DND-41 (cell line): ENCODE results near the gene DHCR7.

Experiments
- ATAC-seq: fragments of 200-7000 bp; cut with Tn5 transposase; 3 replicates; pipeline ENCODE4 v1.9.1; 2021; ENCODE audit warnings: low read depth; ENCODE audit not compliant: insufficient read depth
- DNase-seq: peaks from one replicate; pipeline ENCODE4 v3.0.0-alpha.2; 2020
- H2AFZ ChIP-seq: 2 replicates; pipeline ENCODE4 v1.6.0; 2012; ENCODE audit warnings: low read depth, low read length
- H3K27ac ChIP-seq: 2 replicates; pipeline ENCODE4 v1.5.1; 2012; ENCODE audit warnings: low read length, inconsistent platforms
- H3K27me3 ChIP-seq: fragments of 200-600 bp; sonication (generic); 2 replicates; pipeline ENCODE4 v1.6.0; 2012; ENCODE audit warnings: low read length, mild to moderate bottlenecking, inconsistent platforms; ENCODE audit not compliant: insufficient read depth, poor library complexity
- H3K36me3 ChIP-seq: 2 replicates; pipeline ENCODE4 v1.5.1; 2012; ENCODE audit warnings: low read length, inconsistent platforms; ENCODE audit not compliant: insufficient read depth
- H3K4me1 ChIP-seq: 2 replicates; pipeline ENCODE4 v1.5.1; 2012; ENCODE audit warnings: mild to moderate bottlenecking, low read length; ENCODE audit not compliant: insufficient read depth
- H3K4me2 ChIP-seq: 2 replicates; pipeline ENCODE4 v1.6.0; 2012; ENCODE audit warnings: mild to moderate bottlenecking, moderate library complexity, low read length, inconsistent platforms; ENCODE audit not compliant: insufficient read depth
- H3K4me3 ChIP-seq, 2 experiments: fragments of 200-600 bp in 1 of 2; shearing (Covaris generic) in 1 of 2; 2 replicates each; pipeline ENCODE4 v1.5.1; 2012 to 2016; ENCODE audit warnings: inconsistent platforms in 2 of 2, low read length in 2 of 2, mild to moderate bottlenecking in 2 of 2, low read depth in 1 of 2, moderate library complexity in 1 of 2
- H3K79me2 ChIP-seq: 2 replicates; pipeline ENCODE4 v1.6.0; 2012; ENCODE audit warnings: low read length, inconsistent platforms; ENCODE audit not compliant: insufficient read depth
- H3K9ac ChIP-seq: 2 replicates; pipeline ENCODE4 v1.6.0; 2012; ENCODE audit warnings: low read depth, mild to moderate bottlenecking, inconsistent platforms, low read length, moderate library complexity
- H3K9me3 ChIP-seq: 2 replicates; pipeline ENCODE4 v1.5.1; 2012; ENCODE audit warnings: low read length, moderate library complexity, mild to moderate bottlenecking, inconsistent platforms; ENCODE audit not compliant: insufficient read depth, severe bottlenecking
- H4K20me1 ChIP-seq: 2 replicates; pipeline ENCODE4 v1.6.0; 2012; ENCODE audit warnings: low read length; ENCODE audit not compliant: insufficient read depth
- EZH2 ChIP-seq: IDR thresholded peaks from 3 replicates; pipeline ENCODE4 v1.6.1; 2012; ENCODE audit warnings: borderline replicate concordance, low read depth, mild to moderate bottlenecking, moderate library complexity, low read length, inconsistent platforms; ENCODE audit not compliant: severe bottlenecking
- TF ChIP-seq, protein P1 (sequence below): IDR thresholded peaks from 2 replicates; pipeline ENCODE4 v1.5.1; 2012; ENCODE audit warnings: borderline replicate concordance, low read length, moderate library complexity, mild to moderate bottlenecking; ENCODE audit not compliant: poor library complexity, severe bottlenecking; ENCODE audit errors: extremely low read depth

DHCR7 gene

DNA sequence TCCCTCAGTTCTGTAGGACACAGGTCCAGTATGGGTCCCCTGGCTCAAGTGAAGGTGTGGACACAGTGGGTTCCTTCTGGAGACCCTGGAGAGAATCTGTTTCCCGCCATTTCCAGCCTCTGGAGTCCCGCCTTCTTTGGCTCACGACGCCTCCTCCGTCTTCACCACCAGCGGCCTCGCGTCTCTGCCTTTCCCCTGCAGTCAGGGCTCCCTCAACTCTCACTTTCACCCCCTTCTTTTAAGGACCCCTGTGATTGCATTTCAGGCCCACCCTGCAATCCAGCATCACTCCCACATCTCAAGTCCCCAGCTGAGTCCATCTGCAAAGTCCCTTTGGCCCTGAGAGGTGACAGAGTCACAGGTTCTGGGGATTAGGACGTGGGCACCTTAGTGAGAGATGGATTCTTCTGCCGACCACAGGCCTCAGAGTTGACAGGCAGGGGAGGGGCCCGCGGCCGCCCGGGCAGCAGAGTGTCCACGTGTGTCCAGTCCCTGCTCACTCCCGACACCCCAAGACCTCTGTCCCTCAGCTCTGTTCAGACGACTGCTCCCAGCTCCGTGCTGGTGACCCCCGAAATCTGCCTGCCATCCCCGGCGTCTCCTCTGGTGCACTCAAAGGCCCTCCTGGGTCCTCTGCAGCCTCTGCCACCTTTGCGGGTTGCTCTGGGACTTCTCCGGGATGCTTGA is 42.0 kb upstream of the DHCR7 start:
- Histone ChIP-seq H3K9me3 (no peaks in the 10 kb centered on the region), H3K27ac (no peak overlapping the region), H3K9ac (no peak overlapping the region), H3K4me2 (no peak overlapping the region), H3K4me1 (no peaks in the 10 kb centered on the region), H3K36me3 (peaks cover 58% of the 10 kb centered on the region), H3K79me2 (no peaks in the 10 kb centered on the region), H3K27me3 (no peaks in the 10 kb centered on the region), H3K4me3 (no peak overlapping the region), H2AFZ (no peak overlapping the region), H4K20me1 (no peaks in the 10 kb centered on the region)
- no peak for TF ChIP-seq EZH2
- TF ChIP-seq, protein P1, sequence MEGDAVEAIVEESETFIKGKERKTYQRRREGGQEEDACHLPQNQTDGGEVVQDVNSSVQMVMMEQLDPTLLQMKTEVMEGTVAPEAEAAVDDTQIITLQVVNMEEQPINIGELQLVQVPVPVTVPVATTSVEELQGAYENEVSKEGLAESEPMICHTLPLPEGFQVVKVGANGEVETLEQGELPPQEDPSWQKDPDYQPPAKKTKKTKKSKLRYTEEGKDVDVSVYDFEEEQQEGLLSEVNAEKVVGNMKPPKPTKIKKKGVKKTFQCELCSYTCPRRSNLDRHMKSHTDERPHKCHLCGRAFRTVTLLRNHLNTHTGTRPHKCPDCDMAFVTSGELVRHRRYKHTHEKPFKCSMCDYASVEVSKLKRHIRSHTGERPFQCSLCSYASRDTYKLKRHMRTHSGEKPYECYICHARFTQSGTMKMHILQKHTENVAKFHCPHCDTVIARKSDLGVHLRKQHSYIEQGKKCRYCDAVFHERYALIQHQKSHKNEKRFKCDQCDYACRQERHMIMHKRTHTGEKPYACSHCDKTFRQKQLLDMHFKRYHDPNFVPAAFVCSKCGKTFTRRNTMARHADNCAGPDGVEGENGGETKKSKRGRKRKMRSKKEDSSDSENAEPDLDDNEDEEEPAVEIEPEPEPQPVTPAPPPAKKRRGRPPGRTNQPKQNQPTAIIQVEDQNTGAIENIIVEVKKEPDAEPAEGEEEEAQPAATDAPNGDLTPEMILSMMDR = no peak
- DNase-seq (no peak), ATAC-seq (no peak)

DNA sequence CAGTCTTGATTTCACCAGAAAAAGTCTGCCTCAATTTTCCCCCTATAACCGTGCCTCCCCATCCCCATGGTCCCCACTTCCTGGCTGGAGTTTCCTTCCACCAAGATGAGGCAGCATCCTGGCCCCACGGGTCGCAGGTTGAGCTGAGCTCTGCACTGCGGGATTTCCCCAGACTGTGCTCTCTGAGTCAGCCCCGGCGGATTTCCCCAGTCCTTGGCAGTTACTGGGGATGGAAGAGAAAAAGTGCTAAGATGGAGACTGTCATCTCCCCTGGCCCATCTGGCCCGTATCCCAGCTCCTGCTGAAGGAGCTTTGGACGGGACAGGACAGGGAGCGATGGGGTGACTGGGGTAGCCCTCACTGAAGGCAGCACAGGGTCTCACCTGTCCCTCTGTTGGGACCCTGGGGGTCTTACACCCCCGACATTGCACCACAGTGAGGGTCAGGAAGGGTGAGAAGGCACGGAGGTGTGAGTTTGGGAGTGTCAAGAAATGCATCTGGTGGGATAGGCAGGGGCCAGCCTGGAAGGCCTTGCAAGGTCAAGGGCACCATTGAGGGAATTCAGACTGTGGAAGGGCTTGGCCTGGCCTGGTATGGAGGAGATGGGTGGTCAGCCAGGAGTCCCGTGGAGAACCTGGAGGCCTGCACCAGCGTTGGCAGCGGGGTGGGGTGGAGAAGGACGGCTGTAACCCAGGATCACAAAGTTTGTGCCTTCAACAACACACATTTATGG is 41.3 kb upstream of the DHCR7 start:
- Histone ChIP-seq H4K20me1 (0 out of 2 replicates have a peak, but pooled peaks cover 2% of the 10 kb centered on the region), H2AFZ (no peak overlapping the region), H3K9me3 (no peaks in the 10 kb centered on the region), H3K4me3 (no peak overlapping the region), H3K79me2 (no peaks in the 10 kb centered on the region), H3K27ac (no peak overlapping the region), H3K9ac (no peak overlapping the region), H3K4me2 (no peak overlapping the region), H3K4me1 (no peaks in the 10 kb centered on the region), H3K36me3 (peaks cover 63% of the 10 kb centered on the region), H3K27me3 (no peaks in the 10 kb centered on the region)
- TF ChIP-seq EZH2 = no peak
- TF ChIP-seq, protein P1 = no peak
- ATAC-seq (no peak), DNase-seq (no peak)

DNA sequence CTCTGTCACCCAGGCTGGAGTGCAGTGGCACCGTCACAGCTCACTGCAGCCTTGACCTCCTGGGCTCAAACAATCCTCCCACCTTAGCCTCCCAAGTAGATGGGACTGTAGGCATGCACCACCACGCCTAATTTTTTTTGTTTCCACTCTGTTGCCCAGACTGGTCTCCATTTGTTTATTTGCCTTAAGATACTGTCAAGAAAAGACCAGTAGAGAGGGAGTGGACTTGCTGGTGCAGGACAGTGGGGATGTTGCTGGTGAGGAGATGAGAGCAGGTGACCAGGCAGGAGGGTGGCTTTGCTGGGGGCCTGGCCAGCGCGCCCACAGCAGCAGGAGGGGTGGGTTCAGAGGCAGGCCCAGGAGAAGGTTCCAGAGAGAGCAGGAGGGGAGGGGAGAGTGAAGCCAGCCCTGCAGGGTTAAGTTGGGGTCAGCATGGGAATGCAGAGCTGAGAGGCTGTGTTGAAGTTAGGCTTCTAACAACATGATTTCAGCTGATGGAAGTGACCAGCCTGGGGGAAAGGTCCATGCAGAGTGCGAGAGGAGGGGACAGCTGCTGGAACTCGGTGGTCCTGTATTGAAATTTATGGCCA is 40.6 kb upstream of the DHCR7 start:
- TF ChIP-seq EZH2 = no peak
- TF ChIP-seq, protein P1 = no peak
- Histone ChIP-seq H3K27me3 (no peaks in the 10 kb centered on the region), H3K4me2 (no peak overlapping the region), H3K4me1 (no peaks in the 10 kb centered on the region), H3K79me2 (no peaks in the 10 kb centered on the region), H3K9ac (no peak overlapping the region), H4K20me1 (0 out of 2 replicates have a peak, but pooled peaks cover 2% of the 10 kb centered on the region), H2AFZ (no peak overlapping the region), H3K4me3 (no peak overlapping the region), H3K9me3 (no peaks in the 10 kb centered on the region), H3K36me3 (peaks cover 64% of the 10 kb centered on the region), H3K27ac (no peak overlapping the region)
- DNase-seq (no peak), ATAC-seq (no peak)
